Adrenal gland (tissue), 12 donors: ENCODE results near the gene NPIPB8. TPM values are rescaled to one million over a fixed set of nuclear protein-coding genes. Genes with fewer than 3 reads are reported as not detected.
"Not testable (repeated sequence)": the region's sequence is repeated elsewhere in the genome, so short reads cannot be mapped to it uniquely, and the experiment has no call there.

ENCODE experiments used
- DNase-seq, 7 donors: peaks; one replicate each; pipeline ENCODE4 v3.0.0-alpha.2; 2019 to 2020
- H3K27ac ChIP-seq, 5 donors: fragments of 200-600 bp; sonication (generic) in 4 of 5; 1 replicate in 3 of 5; 2 replicates in 2 of 5; pipeline versions ENCODE4 v1.5.1 to v1.8.0; 2016 to 2020; ENCODE audit warnings: mild to moderate bottlenecking in 1 of 5
- H3K27me3 ChIP-seq: fragments of 200-600 bp; 2 replicates; pipeline ENCODE4 v1.8.0; 2021
- H3K36me3 ChIP-seq, 2 donors: fragments of 200-600 bp; replicated peaks in 1 of 2; 1 replicate in 1 of 2; 2 replicates in 1 of 2; pipeline versions ENCODE4 v1.5.1 to v1.8.0; 2018 to 2022
- H3K4me1 ChIP-seq, 2 donors: fragments of 200-600 bp; replicated peaks in 1 of 2; 1 replicate in 1 of 2; 2 replicates in 1 of 2; pipeline versions ENCODE4 v1.5.1 to v1.8.0; 2018 to 2021
- H3K4me3 ChIP-seq, 4 donors: fragments of 200-600 bp; sonication (generic) in 3 of 4; one replicate each; pipeline ENCODE4 v1.5.1; 2016 to 2018
- H3K9me3 ChIP-seq, 3 donors: fragments of 200-600 bp; sonication (generic) in 1 of 3; replicated peaks in 1 of 3; 1 replicate in 2 of 3; 2 replicates in 1 of 3; pipeline versions ENCODE4 v1.5.1 to v1.8.0; 2016 to 2021
- POLR2A ChIP-seq, 2 donors: fragments of 450-650 bp; IDR thresholded peaks; one replicate each; pipeline ENCODE4 v1.6.1; 2017; ENCODE audit warnings: antibody characterized with exemption in 2 of 2, mild to moderate bottlenecking in 2 of 2, moderate library complexity in 1 of 2
- WGBS, 4 donors: extraction: QIAGEN DNeasy Blood & Tissue Kit in 2 of 4; methylation state at CpG; one replicate each; pipeline versions ENCODE4 v1.1.5 to v1.1.7; 2013 to 2017; 5-methylcytosine and 5-hydroxymethylcytosine counted together
- intact Hi-C, 2 donors: fragments of 100-400 bp; cut with DNase I; formaldehyde crosslinking; loops; one replicate each; pipeline versions ENCODE4 v1.14.1 to v1.15.0; 2022 to 2023
- polyA plus RNA-seq, 3 donors: library from polyadenylated mRNA; stranded (reverse); fragments of 200-250 nt in 2 of 3; fragments of 350-450 nt in 1 of 3; fragmentation: Illumina TruSeq in 1 of 3; extraction: RNeasy Lipid Tissue Mini Kit (QIAGEN cat#74804) in 1 of 3; gene quantifications; one replicate each; pipeline ENCODE4 v1.2.3, GENCODE V29; 2013 to 2014
- total RNA-seq, 9 donors: library from RNA; depleted of rRNA in 4 of 9; stranded (reverse); fragments of >200 nt in 4 of 9; fragments of 120-200 nt in 1 of 9; fragmentation: NEBNext Ultra II Directional in 1 of 9; extraction: Animal tissue kit (Norgen Biotek cat#: 25700) in 1 of 9; gene quantifications; one replicate each; pipeline versions ENCODE4 v1.1.0 to v1.2.4, GENCODE V29; 2013 to 2023
- TF ChIP-seq, protein P1 (sequence below), 6 experiments: fragments of 450-650 bp in 4 of 6; fragments of 200-600 bp in 2 of 6; sonication (generic) in 1 of 6; IDR thresholded peaks; 1 replicate in 5 of 6; 2 replicates in 1 of 6; pipeline versions ENCODE4 v1.5.1 to v1.8.0; 2016 to 2021; ENCODE audit warnings: antibody characterized with exemption in 6 of 6, mild to moderate bottlenecking in 2 of 6, moderate library complexity in 1 of 6
- donor health status: healthy with polysubstance abuse.
- donor health status: Bipolar disorder and iron deficiency.
- donor health status: DM: yes; HTN: yes; CAD: no.
- donor health status: DM: no; HTN: no; CAD: no.
- donor health status: DM: no; HTN: no; CAD: no.
- donor health status: DM: yes; HTN: yes; CAD: no.

NPIPB8 gene
- total and polyA plus RNA-seq, 12 donors = 1.8 TPM; not detected in 11

- 89 to 96% (median 91%) methylated on average over 16 of the region's 16 CpGs for WGBS, 4 donors
- Histone ChIP-seq H3K4me3 (no peak overlapping the region), H3K36me3 (peaks cover 0 to 25% of the 10 kb centered on the region in 2 donors), H3K27ac (no peak overlapping the region), H3K27me3 (no peaks in the 10 kb centered on the region), H3K4me1 (peaks cover 30 to 37% of the 10 kb centered on the region in 2 donors), H3K9me3 (no peaks in the 10 kb centered on the region)
- DNase-seq = peak in 1 of 7 donors; percentile 3
- intact Hi-C loops = loop anchor here in 1 of 2 donors (10.0 kb wide), 1 partner anchor 112 kb away; the partner anchor contains the start of genes APOBR and CLN3
- TF ChIP-seq, protein P1, sequence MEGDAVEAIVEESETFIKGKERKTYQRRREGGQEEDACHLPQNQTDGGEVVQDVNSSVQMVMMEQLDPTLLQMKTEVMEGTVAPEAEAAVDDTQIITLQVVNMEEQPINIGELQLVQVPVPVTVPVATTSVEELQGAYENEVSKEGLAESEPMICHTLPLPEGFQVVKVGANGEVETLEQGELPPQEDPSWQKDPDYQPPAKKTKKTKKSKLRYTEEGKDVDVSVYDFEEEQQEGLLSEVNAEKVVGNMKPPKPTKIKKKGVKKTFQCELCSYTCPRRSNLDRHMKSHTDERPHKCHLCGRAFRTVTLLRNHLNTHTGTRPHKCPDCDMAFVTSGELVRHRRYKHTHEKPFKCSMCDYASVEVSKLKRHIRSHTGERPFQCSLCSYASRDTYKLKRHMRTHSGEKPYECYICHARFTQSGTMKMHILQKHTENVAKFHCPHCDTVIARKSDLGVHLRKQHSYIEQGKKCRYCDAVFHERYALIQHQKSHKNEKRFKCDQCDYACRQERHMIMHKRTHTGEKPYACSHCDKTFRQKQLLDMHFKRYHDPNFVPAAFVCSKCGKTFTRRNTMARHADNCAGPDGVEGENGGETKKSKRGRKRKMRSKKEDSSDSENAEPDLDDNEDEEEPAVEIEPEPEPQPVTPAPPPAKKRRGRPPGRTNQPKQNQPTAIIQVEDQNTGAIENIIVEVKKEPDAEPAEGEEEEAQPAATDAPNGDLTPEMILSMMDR (IDR thresholded peaks at IDR 0.05) = no peak
- no peak for TF ChIP-seq POLR2A (IDR thresholded peaks at IDR 0.05)
Observed at GRCh38 chr16:28606291-28607115, 31.4 kb upstream of the NPIPB8 start.

GRCh38 chr16:28607116-28607623 is 30.7 kb upstream of the NPIPB8 start:
- TF ChIP-seq, protein P1 (IDR thresholded peaks at IDR 0.05) = no peak
- no peak for TF ChIP-seq POLR2A (IDR thresholded peaks at IDR 0.05)
- H3K36me3 ChIP-seq = peaks cover 0 to 25% of the 10 kb centered on the region in 2 donors
- peak in 2 of 7 donors; percentile 10 to 39 for DNase-seq
- 91 to 98% (median 95%) methylated on average over 9 of the region's 9 CpGs for WGBS, 4 donors
- H3K4me3 ChIP-seq = no peak overlapping the region
- intact Hi-C loops = loop anchor here in 1 of 2 donors (10.0 kb wide), 1 partner anchor 112 kb away; the partner anchor contains the start of genes APOBR and CLN3
- H3K27ac ChIP-seq = no peak overlapping the region
- no peaks in the 10 kb centered on the region for H3K9me3 ChIP-seq
- H3K4me1 ChIP-seq = peaks cover 30 to 37% of the 10 kb centered on the region in 2 donors
- H3K27me3 ChIP-seq = no peaks in the 10 kb centered on the region

- peak overlapping the region in 2 of 5 donors; percentile 18 to 56 for H3K27ac ChIP-seq
- not testable (repeated sequence) for H3K27me3 ChIP-seq, H3K9me3 ChIP-seq, H3K4me3 ChIP-seq
- DNase-seq = peak in 4 of 7 donors; percentile 36 to 47 (median 42)
- 75 to 83% (median 80%) methylated on average over 8 to 10 of the region's 10 CpGs for WGBS, 4 donors
- H3K36me3 ChIP-seq = peaks cover 0 to 25% of the 10 kb centered on the region in 2 donors
- intact Hi-C loops = loop anchor here in 1 of 2 donors (10.0 kb wide), 1 partner anchor 113 kb away; the partner anchor contains the start of genes APOBR and CLN3
- H3K4me1 ChIP-seq = peaks cover 30 to 37% of the 10 kb centered on the region in 2 donors
Observed at GRCh38 chr16:28607681-28608495, 30.0 kb upstream of the NPIPB8 start.

DNA sequence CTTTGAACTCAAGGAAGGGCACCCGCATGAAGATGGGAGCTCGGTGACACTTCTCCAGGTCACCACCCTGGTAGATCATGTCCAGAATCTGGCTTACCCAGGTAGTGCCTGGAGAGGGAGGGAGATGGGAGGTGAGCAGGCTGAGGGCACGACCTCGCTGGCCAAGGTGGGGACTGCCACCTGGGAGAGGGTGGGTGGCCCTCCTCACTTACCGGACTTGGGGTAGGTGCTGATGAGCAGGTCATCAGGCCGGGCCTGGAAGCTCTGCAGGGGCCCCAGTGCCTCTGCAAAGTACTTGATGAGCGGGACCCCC is 29.4 kb upstream of the NPIPB8 start:
- Histone ChIP-seq H3K36me3 (peaks cover 0 to 25% of the 10 kb centered on the region in 2 donors), H3K4me1 (peaks cover 30 to 37% of the 10 kb centered on the region in 2 donors), H3K27ac (peak overlapping the region in 1 of 5 donors; percentile 56)
- H3K9me3 ChIP-seq, H3K4me3 ChIP-seq, H3K27me3 ChIP-seq: not testable (repeated sequence)
- intact Hi-C loops = loop anchor here in 1 of 2 donors (10.0 kb wide), 1 partner anchor 114 kb away; the partner anchor contains the start of genes APOBR and CLN3
- 87 to 100% (median 97%) methylated on average over 4 to 7 of the region's 7 CpGs for WGBS, 4 donors
- peak in 2 of 7 donors; percentile 12 to 14 for DNase-seq

DNA sequence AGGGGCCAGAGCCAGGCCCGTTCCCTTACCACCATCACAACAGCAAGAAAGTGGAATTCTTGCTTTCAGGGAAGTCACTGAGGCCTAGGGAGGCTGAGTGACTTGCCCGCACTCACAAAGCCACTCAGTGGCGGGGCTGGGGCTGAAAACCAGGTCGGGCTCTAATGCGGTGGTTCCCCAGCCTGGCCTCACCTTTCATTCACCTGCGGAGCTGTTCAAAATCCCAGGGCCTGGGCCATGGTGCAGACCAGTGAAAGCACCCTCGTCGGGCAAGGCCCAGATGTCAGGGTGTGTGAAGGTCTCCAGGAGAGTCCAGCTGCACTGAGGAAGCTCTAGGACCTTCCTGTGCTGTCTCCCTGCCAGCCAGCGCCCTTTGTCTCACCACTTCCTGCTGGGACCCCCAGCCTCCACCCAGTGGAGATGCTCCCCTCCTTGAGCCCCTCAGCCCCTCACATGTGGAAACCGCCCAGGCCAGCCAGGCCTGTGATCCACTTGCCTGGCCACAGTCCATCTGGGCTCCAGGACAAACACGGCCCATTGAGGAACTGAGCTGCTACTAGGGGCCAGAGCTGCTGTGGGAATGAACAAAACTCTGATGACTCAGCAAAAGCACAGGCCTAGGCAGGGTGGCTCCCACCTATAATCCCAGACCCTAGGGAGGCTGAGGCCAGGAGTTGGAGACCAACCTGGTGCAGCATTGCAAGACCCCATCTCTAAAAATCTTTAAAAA is 28.8 kb upstream of the NPIPB8 start:
- DNase-seq = peak in 6 of 7 donors; percentile 22 to 63 (median 48)
- not testable (repeated sequence) for H3K27me3 ChIP-seq, H3K9me3 ChIP-seq
- Histone ChIP-seq H3K4me1 (peaks cover 30 to 37% of the 10 kb centered on the region in 2 donors), H3K36me3 (peaks cover 0 to 25% of the 10 kb centered on the region in 2 donors), H3K27ac (peak overlapping the region; percentile 5 to 76 (median 71)), H3K4me3 (peak overlapping the region in 3 of 4 donors; percentile 24 to 68 (median 40))
- intact Hi-C loops = loop anchor here in 1 of 2 donors (10.0 kb wide), 1 partner anchor 114 kb away; the partner anchor contains the start of genes APOBR and CLN3
- 46 to 75% (median 74%) methylated on average over 2 to 10 of the region's 11 CpGs for WGBS, 4 donors
